Raji (cell line): ENCODE data around the gene SNX3.

Experiments
- POLR2A ChIP-seq: IDR thresholded peaks from 2 replicates; pipeline ENCODE4 v1.6.1; 2011; ENCODE audit warnings: low read depth, low read length, control low read depth; ENCODE audit not compliant: insufficient read depth

SNX3 gene

DNA sequence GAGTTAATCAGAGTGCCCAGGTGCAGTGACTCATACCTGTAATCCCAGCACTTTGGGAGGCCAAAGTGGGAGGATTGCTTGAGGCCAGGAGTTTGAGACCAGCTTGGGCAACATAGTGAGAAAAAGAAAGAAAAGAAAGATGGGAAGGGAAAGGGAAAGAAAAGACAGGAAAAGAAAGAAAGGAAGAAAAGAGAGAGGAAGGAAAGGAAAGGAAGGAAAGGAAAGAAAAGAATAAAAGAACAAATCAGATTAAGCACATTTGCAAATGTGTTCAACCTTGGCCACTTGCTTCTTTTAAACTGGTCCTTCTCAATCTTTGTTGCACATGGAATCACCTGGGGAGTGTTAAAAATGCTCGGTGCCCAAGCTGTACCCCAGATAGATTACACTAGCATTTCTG is 67.0 kb downstream of the SNX3 start:
- TF ChIP-seq POLR2A = no peak

DNA sequence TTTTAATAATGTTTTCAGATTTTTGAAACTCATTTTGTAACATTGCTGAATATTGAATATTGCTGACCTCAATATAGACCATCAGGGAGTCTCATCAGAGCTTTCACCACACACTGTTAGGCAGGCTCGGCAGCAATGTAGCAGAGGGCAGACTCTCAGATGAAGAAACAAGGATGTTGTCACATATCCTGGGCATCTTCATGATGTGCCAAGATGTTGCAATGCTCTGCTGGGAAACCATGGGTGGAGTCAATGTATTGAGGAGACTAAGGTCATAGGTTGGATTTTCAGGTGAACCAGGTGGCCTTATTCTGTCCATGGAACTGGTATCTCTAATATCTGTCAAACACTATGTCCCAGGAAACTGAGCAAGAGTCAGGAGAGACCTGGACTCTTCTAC is 67.7 kb downstream of the SNX3 start:
- TF ChIP-seq POLR2A = no peak

DNA sequence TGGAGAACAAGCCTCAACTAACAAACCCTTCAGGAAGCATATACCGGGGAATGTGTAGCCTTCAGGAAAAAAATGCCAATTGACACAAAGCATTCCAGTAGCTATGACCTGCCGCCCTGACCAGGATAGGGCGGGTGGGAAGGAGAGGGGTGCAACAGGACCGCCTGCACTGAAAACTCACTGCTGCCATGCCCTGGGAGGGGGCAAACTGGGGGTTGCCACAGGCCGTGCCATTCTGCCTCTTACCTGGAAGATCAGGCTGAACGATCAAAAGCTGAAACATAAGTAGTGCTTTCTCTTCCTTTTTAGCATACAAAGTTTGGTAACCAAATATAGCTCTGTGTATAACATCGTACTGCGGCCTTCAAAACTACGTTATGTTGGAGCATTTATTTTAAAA is 73.3 kb downstream of the SNX3 start:
- TF ChIP-seq POLR2A = no peak

DNA sequence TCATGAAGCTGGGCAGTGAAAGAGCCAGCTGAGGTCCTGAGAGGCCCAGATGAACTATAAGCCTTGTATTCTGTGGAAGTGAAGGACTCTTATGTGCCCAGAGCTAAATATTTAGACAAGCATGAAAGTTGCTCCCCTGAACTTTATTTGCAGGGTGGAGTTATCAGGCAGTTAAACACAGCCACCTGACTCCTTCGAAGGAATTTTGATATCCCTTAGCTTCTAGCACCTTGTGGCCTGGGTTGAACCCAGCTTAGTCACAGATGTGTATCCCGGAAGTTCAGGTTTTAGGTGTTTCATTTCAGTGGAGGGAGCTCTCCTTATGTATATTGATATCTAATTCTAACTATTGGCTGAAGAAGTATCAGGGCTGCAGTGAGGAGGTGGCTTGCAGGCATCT is 74.6 kb downstream of the SNX3 start:
- no peak for TF ChIP-seq POLR2A

DNA sequence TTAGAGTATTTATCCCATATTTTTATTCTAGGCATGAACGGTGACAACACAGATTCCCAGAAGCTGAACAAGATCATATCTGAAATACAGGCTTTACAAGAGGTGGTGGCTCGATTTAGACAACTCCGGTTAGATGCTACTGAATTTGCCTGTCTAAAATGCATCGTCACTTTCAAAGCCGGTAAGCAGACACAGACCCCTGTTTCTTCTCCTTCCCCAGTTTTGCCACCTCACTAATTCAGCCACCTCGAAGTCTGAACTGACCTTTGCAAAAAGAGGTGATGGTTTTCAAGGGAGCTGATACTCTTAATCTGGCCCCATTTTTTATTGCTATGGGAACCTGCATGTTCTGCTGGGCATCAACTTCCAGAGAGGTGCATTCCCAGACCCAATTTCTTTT is 80.1 kb downstream of the SNX3 start:
- no peak for TF ChIP-seq POLR2A

DNA sequence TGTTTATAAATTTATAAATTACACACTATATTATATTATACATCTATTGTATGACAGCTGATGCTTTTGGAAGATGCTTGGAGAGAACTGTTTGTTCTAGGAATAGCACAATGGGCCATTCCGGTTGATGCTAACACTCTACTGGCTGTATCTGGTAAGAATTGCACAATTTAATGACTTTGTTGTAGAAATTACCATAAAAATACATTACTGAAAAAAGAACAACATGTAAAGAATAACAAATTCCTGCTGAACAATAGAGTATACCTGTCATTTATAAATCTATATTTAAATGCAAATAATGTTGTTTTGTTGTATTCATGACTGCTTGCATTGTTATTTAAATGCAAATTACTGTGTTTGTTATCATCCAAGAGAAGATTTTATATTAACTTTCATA is 80.6 kb downstream of the SNX3 start:
- TF ChIP-seq POLR2A = no peak

DNA sequence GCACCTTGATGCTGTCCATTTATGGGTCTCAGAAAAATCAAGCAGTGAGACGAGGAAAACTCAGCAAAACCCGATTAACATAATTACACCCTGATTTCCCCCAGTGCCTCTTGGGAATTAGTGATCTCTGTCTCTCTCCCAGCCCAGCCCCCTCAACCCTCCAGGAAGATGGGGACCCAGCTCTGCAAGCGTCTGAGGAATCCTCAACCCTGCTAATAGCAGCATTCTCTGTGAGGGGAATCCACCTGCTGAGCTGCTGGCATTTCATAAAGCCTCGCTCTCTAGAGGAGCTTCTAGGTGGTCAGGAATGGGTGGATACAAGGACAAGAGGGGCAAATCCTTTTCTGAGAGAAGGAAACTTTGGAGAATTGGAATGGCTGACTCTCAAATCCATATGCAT is 81.1 kb downstream of the SNX3 start:
- TF ChIP-seq POLR2A = no peak

DNA sequence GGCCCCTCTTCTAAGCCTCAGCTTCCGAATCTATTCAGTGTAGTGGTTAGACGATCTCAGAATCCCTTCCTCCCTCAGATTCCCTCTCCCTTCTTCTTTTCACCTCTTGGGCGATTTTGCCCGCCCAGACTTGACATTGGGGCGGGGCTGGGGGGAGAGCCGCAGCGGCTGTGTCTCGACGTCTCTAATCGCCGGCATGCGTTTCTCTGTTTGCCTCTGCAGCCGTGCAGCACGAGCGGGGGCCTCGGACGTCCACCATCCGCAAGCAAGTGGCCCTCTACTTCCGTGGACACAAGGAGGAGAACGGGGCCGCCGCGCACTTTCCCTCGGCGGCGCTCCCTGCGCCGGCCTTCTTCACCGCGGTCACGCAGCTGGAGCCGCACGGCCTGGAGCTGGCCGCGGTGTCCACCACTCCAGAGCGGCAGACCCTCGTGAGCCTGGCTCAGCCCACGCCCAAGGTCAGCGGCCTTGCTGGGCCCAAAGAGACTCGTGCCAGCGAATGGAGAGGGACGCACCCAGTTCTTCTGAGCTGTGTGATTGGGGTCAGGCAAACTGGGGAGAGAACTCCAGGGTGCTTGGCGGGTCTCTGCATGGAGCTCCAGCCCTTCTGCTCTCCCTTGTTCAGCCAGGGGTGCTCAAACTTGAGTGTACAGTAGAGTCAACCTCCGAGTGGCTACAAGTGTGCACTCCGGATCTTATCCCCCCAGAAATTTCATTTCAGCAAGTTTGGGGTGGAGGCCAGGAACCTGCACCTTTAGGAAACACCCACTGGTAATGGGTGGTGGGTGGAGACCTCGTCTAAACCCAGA is 84.4 kb downstream of the SNX3 start:
- TF ChIP-seq POLR2A = no peak

DNA sequence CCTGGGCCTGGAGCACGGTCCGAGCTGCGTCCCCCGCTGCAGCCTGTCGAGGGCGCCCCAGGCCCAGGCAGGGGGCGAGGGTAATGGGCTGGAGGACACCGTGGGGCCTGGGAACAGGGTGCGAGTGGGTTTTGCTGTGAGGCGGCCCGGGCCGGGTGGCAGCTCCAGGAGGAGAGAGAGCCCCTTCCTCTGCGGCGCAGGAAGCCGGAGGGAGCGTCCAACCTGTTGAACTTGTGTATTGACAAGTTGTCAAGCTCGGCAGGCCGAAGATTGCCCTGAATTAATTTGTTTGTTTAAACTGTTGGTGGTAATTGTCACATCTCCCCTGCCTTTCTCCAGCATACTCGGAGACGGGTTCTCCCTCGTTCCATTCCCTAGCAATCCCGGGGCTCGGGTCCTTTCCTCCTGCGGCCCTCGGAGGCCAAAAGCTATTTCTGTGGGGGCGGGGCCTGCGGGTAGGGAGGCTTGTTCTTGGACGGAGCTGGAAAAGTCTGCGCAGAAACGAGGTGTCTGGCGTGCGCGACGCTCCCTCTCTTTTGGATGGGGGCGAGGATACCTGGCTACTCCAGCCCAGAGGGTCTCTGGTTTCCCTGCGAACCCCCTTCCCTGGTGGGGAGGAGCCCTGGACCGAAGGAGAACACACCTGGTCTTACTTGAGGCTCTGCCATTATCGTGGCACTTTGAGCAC is 85.1 kb downstream of the SNX3 start:
- TF ChIP-seq POLR2A = no peak

DNA sequence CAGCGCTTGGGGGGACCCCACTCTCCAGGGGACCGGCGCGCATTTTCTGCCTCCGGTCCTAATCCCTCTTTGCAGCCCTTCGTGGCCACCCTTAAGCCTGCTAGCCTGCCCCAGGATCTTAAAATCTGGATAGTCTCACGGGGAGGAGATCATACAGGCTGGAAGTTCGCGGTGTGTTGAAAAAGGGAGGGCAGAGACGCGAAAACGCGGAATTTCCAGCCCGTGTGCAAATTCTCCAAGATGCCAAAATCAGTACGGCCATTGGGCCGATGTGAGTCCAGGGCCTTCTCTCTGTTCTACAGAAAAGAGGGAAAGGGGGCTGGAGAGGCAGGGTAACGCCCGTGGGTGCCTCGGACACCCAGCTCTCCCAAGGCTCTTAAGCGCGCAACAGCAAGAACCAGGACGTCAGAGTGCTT is 85.7 kb downstream of the SNX3 start:
- TF ChIP-seq POLR2A = no peak

DNA sequence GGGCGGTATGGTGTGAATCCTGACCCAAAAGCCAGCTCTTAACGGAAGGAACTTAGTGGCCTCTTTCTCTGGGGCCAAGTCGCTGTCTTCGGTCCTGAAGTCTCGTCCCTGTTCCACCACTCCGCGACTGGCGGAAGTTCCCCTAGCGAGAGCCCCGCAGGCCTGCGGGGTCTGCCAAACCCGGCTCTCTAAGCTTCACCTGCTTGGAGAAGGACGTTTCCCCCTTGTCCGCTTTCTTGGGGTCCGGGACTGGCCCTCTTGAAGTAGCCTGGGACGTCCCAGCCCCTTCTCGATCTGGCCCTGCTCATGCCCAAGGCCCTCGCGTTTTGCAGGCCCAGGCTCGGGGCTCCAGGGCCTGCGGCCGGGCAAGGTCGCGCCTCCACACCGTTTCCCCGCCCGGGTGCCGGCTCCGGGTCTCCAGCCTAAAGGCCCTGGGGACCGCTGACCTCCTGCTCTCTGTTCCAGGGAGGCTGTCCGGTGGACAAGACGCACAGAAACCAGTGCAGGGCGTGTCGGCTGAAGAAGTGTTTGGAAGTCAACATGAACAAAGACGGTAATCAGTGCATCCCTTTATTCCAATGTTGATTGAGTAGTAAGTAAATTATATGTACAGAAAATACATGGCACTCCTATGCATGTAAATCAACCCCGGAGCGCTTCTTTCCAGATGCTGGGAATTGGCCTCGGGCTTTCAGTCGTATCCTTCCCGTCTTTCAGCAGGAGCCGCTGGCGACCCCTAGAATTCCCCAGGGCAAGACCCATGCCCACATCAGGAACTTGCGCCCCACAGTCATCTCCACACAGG is 86.3 kb downstream of the SNX3 start:
- TF ChIP-seq POLR2A = no peak

DNA sequence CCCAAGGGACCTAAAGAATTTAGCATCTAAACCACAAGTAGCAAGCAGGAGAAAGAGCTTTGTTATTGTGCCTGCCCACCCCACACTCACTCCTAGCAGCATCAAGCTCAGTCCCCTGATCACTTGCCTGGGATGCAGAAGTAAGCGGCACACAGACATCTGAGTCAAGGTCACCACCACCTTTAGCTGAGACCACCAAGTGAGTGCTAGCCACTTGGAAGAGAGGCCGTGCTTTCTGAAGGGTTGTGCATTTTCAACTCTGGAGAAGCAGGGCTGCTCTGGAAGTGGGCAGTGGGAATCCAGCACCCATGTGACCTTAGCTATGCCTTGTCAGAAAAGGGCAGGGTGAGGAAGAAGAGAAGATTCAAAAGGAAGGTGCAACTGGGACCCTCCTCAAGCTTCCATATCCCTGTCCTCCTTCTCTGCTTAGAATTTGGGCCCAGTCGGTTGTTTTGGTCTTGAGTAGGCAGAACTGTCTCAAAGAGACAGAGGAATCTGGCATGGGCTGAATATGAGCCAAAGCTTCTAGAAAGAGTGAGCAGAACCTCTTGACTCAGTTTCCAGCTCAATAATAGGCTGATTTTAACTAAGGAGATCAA is 88.8 kb downstream of the SNX3 start:
- TF ChIP-seq POLR2A = no peak

DNA sequence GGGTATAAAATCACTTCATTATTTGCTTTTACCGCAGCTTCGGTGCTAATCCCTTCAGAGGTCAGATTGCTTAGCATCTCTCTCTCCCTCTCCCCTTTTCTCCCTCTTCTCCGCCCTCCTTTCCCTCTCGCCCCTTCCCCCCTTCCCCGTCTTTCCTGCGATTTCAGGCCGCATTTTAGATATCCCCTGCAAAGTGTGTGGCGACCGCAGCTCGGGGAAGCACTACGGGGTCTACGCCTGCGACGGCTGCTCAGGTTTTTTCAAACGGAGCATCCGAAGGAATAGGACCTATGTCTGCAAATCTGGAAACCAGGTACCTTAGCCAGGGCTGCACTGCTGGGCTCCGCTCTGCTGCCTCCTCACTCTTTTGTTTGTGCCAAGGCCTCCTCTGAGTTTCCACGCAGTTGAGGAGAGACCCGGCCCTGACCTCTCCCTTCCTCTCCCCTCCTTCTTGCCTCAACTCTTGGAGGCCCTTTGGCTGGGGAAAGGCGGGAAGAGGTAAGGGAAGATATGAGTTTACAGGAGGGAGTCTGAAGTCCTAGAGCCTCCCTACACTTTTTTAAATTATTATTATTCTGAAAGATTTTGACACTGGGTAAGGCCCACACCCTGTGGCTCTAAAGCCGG is 89.4 kb downstream of the SNX3 start:
- TF ChIP-seq POLR2A = no peak

DNA sequence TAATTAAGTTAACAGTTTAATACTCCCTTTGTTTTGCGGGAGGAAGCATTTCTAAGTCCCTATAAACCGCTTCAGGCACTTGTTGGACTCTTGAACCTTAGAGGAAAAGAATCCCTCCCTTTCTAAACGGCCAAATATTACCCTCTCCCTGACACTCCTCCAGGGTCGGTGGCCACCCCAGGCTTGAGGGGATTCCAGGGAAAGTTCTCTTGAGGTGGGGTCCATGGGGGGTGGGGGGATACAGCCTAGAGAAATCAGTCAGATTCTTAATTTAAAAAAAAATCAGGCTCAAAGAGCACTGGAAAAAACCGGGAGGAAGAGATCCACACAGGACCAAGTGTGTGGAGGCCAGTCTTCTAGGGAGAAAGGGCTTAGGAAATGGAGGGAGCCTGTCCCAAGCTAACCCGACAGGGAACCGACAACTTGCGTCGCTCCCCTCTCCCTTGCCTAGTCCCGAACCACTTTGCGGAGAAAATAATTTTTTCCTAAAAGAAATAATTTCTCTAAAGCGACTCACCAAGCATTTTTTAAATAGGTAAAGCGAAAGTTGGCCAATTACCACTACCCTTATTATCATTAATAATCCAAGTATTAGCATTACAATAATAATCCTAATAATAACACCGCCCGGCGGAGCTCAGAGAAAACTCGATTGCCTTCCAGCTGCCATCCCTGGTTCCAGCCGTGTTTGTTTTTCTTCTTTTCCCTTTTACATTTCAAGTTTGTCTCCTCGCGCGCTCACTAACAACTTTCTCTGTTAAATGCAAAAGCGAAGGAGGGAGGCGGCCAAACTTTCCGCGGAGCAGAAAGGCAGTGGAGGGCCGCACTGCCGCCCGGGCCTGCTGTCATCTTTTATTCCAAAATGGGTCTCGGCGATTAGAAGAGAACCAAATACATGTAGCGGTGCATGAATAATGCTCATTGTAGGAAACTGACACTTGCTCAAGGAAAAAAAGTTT is 90.2 kb downstream of the SNX3 start:
- no peak for TF ChIP-seq POLR2A
